ENCODE data around the gene ECD. TPM values are rescaled to one million over a fixed set of nuclear protein-coding genes. Genes with fewer than 3 reads are reported as not detected.

The ECD gene
- total RNA-seq, 1 donor from 2014 or later: 23.5 TPM

GRCh38 chr10:73190188-73190587, 22.4 kb upstream of the ECD start:
- no peak overlapping the region for H3K27ac ChIP-seq (ENCODE audit: low read depth, low read length)
- no peaks in the 10 kb centered on the region for H3K27me3 ChIP-seq (ENCODE audit: control insufficient read depth in 3 of 3, insufficient read depth in 3 of 3, low read length in 3 of 3)
- no peak overlapping the region for H3K4me3 ChIP-seq (ENCODE audit: low read length in 3 of 3)
- no peaks in the 10 kb centered on the region for H3K9me3 ChIP-seq (ENCODE audit: control insufficient read depth in 3 of 3, low read length in 3 of 3)
- H3K36me3 ChIP-seq (ENCODE audit: control insufficient read depth in 3 of 3, insufficient read depth in 3 of 3, low read length in 3 of 3): peaks cover 0 to 12% (median 12%) of the 10 kb centered on the region in 3 donors
- no peaks in the 10 kb centered on the region for H3K4me1 ChIP-seq (ENCODE audit: control insufficient read depth in 3 of 3, insufficient read depth in 3 of 3, low read length in 3 of 3)
- H3K9ac ChIP-seq (ENCODE audit: low read depth in 1 of 3, low read length in 3 of 3): no peak overlapping the region

- Histone ChIP-seq H3K36me3 (ENCODE audit: control insufficient read depth in 3 of 3, insufficient read depth in 3 of 3, low read length in 3 of 3) (peaks cover 7 to 16% (median 12%) of the 10 kb centered on the region in 3 donors), H3K4me3 (ENCODE audit: low read length in 3 of 3) (no peak overlapping the region), H3K9ac (ENCODE audit: low read depth in 1 of 3, low read length in 3 of 3) (no peak overlapping the region), H3K27me3 (ENCODE audit: control insufficient read depth in 3 of 3, insufficient read depth in 3 of 3, low read length in 3 of 3) (no peaks in the 10 kb centered on the region), H3K27ac (ENCODE audit: low read depth, low read length) (no peak overlapping the region), H3K4me1 (ENCODE audit: control insufficient read depth in 3 of 3, insufficient read depth in 3 of 3, low read length in 3 of 3) (no peaks in the 10 kb centered on the region), H3K9me3 (ENCODE audit: control insufficient read depth in 3 of 3, low read length in 3 of 3) (no peaks in the 10 kb centered on the region)
These were observed 18.5 kb upstream of the ECD start for GRCh38 chr10:73186266-73186665.

GRCh38 chr10:73183667-73184281, 16.0 kb upstream of the ECD start:
- Histone ChIP-seq H3K4me3 (ENCODE audit: low read length in 3 of 3) (no peak overlapping the region), H3K4me1 (ENCODE audit: control insufficient read depth in 3 of 3, insufficient read depth in 3 of 3, low read length in 3 of 3) (no peaks in the 10 kb centered on the region), H3K36me3 (ENCODE audit: control insufficient read depth in 3 of 3, insufficient read depth in 3 of 3, low read length in 3 of 3) (peaks cover 7 to 19% (median 16%) of the 10 kb centered on the region in 3 donors), H3K9me3 (ENCODE audit: control insufficient read depth in 3 of 3, low read length in 3 of 3) (no peaks in the 10 kb centered on the region), H3K9ac (ENCODE audit: low read depth in 1 of 3, low read length in 3 of 3) (no peak overlapping the region), H3K27ac (ENCODE audit: low read depth, low read length) (no peak overlapping the region), H3K27me3 (ENCODE audit: control insufficient read depth in 3 of 3, insufficient read depth in 3 of 3, low read length in 3 of 3) (no peaks in the 10 kb centered on the region)

GRCh38 chr10:73182568-73182967, 14.8 kb upstream of the ECD start:
- Histone ChIP-seq H3K36me3 (ENCODE audit: control insufficient read depth in 3 of 3, insufficient read depth in 3 of 3, low read length in 3 of 3) (peaks cover 9 to 25% (median 24%) of the 10 kb centered on the region in 3 donors), H3K27me3 (ENCODE audit: control insufficient read depth in 3 of 3, insufficient read depth in 3 of 3, low read length in 3 of 3) (no peaks in the 10 kb centered on the region), H3K9me3 (ENCODE audit: control insufficient read depth in 3 of 3, low read length in 3 of 3) (no peaks in the 10 kb centered on the region), H3K9ac (ENCODE audit: low read depth in 1 of 3, low read length in 3 of 3) (no peak overlapping the region), H3K4me3 (ENCODE audit: low read length in 3 of 3) (no peak overlapping the region), H3K4me1 (ENCODE audit: control insufficient read depth in 3 of 3, insufficient read depth in 3 of 3, low read length in 3 of 3) (no peaks in the 10 kb centered on the region), H3K27ac (ENCODE audit: low read depth, low read length) (no peak overlapping the region)

GRCh38 chr10:73174148-73174925, 6.5 kb upstream of the ECD start:
- H3K27ac ChIP-seq (ENCODE audit: low read depth, low read length): no peak overlapping the region
- H3K4me1 ChIP-seq (ENCODE audit: control insufficient read depth in 3 of 3, insufficient read depth in 3 of 3, low read length in 3 of 3): no peaks in the 10 kb centered on the region
- H3K4me3 ChIP-seq (ENCODE audit: low read length in 3 of 3): no peak overlapping the region
- peaks cover 4 to 25% (median 23%) of the 10 kb centered on the region in 3 donors for H3K36me3 ChIP-seq (ENCODE audit: control insufficient read depth in 3 of 3, insufficient read depth in 3 of 3, low read length in 3 of 3)
- no peak overlapping the region for H3K9ac ChIP-seq (ENCODE audit: low read depth in 1 of 3, low read length in 3 of 3)
- H3K9me3 ChIP-seq (ENCODE audit: control insufficient read depth in 3 of 3, low read length in 3 of 3): no peaks in the 10 kb centered on the region
- H3K27me3 ChIP-seq (ENCODE audit: control insufficient read depth in 3 of 3, insufficient read depth in 3 of 3, low read length in 3 of 3): no peaks in the 10 kb centered on the region

- Histone ChIP-seq H3K4me1 (ENCODE audit: control insufficient read depth in 3 of 3, insufficient read depth in 3 of 3, low read length in 3 of 3) (peaks cover 5 to 6% (median 6%) of the 10 kb centered on the region in 3 donors), H3K4me3 (ENCODE audit: low read length in 3 of 3) (no peak overlapping the region), H3K9me3 (ENCODE audit: control insufficient read depth in 3 of 3, low read length in 3 of 3) (no peaks in the 10 kb centered on the region), H3K36me3 (ENCODE audit: control insufficient read depth in 3 of 3, insufficient read depth in 3 of 3, low read length in 3 of 3) (peaks cover 4 to 20% (median 20%) of the 10 kb centered on the region in 3 donors), H3K27ac (ENCODE audit: low read depth, low read length) (no peak overlapping the region), H3K9ac (ENCODE audit: low read depth in 1 of 3, low read length in 3 of 3) (no peak overlapping the region), H3K27me3 (ENCODE audit: control insufficient read depth in 3 of 3, insufficient read depth in 3 of 3, low read length in 3 of 3) (no peaks in the 10 kb centered on the region)
These were observed 5.1 kb upstream of the ECD start for GRCh38 chr10:73172867-73173266.

GRCh38 chr10:73169320-73169719, 1.5 kb upstream of the ECD start:
- Histone ChIP-seq H3K4me3 (ENCODE audit: low read length in 3 of 3) (no peak overlapping the region), H3K9ac (ENCODE audit: low read depth in 1 of 3, low read length in 3 of 3) (no peak overlapping the region), H3K27me3 (ENCODE audit: control insufficient read depth in 3 of 3, insufficient read depth in 3 of 3, low read length in 3 of 3) (no peaks in the 10 kb centered on the region), H3K4me1 (ENCODE audit: control insufficient read depth in 3 of 3, insufficient read depth in 3 of 3, low read length in 3 of 3) (peaks cover 8 to 20% (median 16%) of the 10 kb centered on the region in 3 donors), H3K9me3 (ENCODE audit: control insufficient read depth in 3 of 3, low read length in 3 of 3) (no peaks in the 10 kb centered on the region), H3K27ac (ENCODE audit: low read depth, low read length) (no peak overlapping the region), H3K36me3 (ENCODE audit: control insufficient read depth in 3 of 3, insufficient read depth in 3 of 3, low read length in 3 of 3) (no peaks in the 10 kb centered on the region)

- Histone ChIP-seq H3K9me3 (ENCODE audit: control insufficient read depth in 3 of 3, low read length in 3 of 3) (no peaks in the 10 kb centered on the region), H3K9ac (ENCODE audit: low read depth in 1 of 3, low read length in 3 of 3) (peak overlapping the region; percentile 97 to 100 (median 98)), H3K36me3 (ENCODE audit: control insufficient read depth in 3 of 3, insufficient read depth in 3 of 3, low read length in 3 of 3) (peaks cover 0 to 5% (median 4%) of the 10 kb centered on the region in 3 donors), H3K27ac (ENCODE audit: low read depth, low read length) (peak overlapping the region; percentile 97), H3K4me3 (ENCODE audit: low read length in 3 of 3) (peak overlapping the region; percentile 83 to 100 (median 92)), H3K4me1 (ENCODE audit: control insufficient read depth in 3 of 3, insufficient read depth in 3 of 3, low read length in 3 of 3) (peaks cover 8 to 20% (median 16%) of the 10 kb centered on the region in 3 donors), H3K27me3 (ENCODE audit: control insufficient read depth in 3 of 3, insufficient read depth in 3 of 3, low read length in 3 of 3) (no peaks in the 10 kb centered on the region)
These were observed 626 bp upstream of the ECD start for GRCh38 chr10:73168465-73168803.

- Histone ChIP-seq H3K27ac (ENCODE audit: low read depth, low read length) (peak overlapping the region; percentile 97), H3K27me3 (ENCODE audit: control insufficient read depth in 3 of 3, insufficient read depth in 3 of 3, low read length in 3 of 3) (no peaks in the 10 kb centered on the region), H3K4me1 (ENCODE audit: control insufficient read depth in 3 of 3, insufficient read depth in 3 of 3, low read length in 3 of 3) (peaks cover 10 to 24% (median 20%) of the 10 kb centered on the region in 3 donors), H3K9ac (ENCODE audit: low read depth in 1 of 3, low read length in 3 of 3) (peak overlapping the region; percentile 97 to 100 (median 98)), H3K4me3 (ENCODE audit: low read length in 3 of 3) (peak overlapping the region; percentile 83 to 100 (median 92)), H3K36me3 (ENCODE audit: control insufficient read depth in 3 of 3, insufficient read depth in 3 of 3, low read length in 3 of 3) (peaks cover 5 to 13% (median 10%) of the 10 kb centered on the region in 3 donors), H3K9me3 (ENCODE audit: control insufficient read depth in 3 of 3, low read length in 3 of 3) (no peaks in the 10 kb centered on the region)
These were observed 388 bp downstream of the ECD start for GRCh38 chr10:73167458-73167782.

GRCh38 chr10:73166972-73167371, 836 bp downstream of the ECD start:
- H3K27ac ChIP-seq (ENCODE audit: low read depth, low read length): peak overlapping the region; percentile 97
- peaks cover 10 to 24% (median 20%) of the 10 kb centered on the region in 3 donors for H3K4me1 ChIP-seq (ENCODE audit: control insufficient read depth in 3 of 3, insufficient read depth in 3 of 3, low read length in 3 of 3)
- peak overlapping the region; percentile 97 to 100 (median 98) for H3K9ac ChIP-seq (ENCODE audit: low read depth in 1 of 3, low read length in 3 of 3)
- H3K36me3 ChIP-seq (ENCODE audit: control insufficient read depth in 3 of 3, insufficient read depth in 3 of 3, low read length in 3 of 3): peaks cover 9 to 16% (median 10%) of the 10 kb centered on the region in 3 donors
- H3K27me3 ChIP-seq (ENCODE audit: control insufficient read depth in 3 of 3, insufficient read depth in 3 of 3, low read length in 3 of 3): no peaks in the 10 kb centered on the region
- no peaks in the 10 kb centered on the region for H3K9me3 ChIP-seq (ENCODE audit: control insufficient read depth in 3 of 3, low read length in 3 of 3)
- peak overlapping the region; percentile 83 to 100 (median 92) for H3K4me3 ChIP-seq (ENCODE audit: low read length in 3 of 3)
